ENCODE data around the gene IL17RC.

Gene IL17RC

DNA sequence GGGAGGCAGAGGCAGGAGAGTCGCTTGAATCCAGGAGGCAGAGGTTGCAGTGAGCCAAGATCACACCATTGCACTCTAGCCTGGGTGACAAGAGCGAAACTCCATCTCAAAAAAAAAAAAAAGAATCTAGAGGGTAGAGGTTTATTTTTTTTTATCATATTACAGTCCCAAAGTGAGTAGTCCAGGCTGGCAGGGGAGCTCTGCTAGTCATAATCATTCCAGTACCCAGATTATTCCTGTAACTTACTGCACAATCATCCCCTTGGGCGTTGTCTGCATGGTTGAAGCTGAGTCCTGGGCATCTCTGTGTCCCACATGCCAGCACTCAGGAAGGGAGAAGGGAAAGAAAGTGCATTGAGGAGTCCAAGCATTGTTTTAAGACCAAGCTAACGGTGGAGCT, 25.3 kb downstream of the IL17RC start:
- FAIRE-seq: no peak
- DNase-seq (ENCODE audit: extremely low spot score, insufficient read length, low read depth): no peak

GRCh38 chr3:9942934-9943690, 26.2 kb downstream of the IL17RC start:
- no peak for DNase-seq (ENCODE audit: extremely low spot score, insufficient read length, low read depth)
- FAIRE-seq: no peak

GRCh38 chr3:9944271-9944670, 27.4 kb downstream of the IL17RC start:
- FAIRE-seq (no peak), DNase-seq (ENCODE audit: extremely low spot score, insufficient read length, low read depth) (no peak)

DNA sequence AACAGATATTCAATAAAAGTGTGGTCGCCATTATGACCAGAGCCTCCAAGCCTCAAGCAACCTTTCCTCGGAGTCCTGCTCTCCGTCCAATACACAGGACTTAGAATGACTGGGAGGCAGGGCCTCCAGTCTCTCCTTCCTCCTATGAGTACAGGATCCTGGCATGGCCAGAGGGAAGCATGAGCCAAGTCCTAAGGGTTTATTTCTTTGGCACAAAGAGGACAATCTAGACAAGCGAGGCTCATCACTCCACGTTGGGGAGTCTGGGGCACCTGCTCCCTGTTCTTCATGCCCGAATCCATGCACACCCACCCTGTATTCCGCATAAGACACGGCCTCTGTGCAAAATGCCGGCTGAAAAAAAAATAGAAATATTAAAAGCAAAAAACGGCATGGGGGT, 28.5 kb downstream of the IL17RC start:
- DNase-seq (ENCODE audit: extremely low spot score, insufficient read length, low read depth) (no peak), FAIRE-seq (no peak)

- FAIRE-seq: no peak
- no peak for DNase-seq (ENCODE audit: extremely low spot score, insufficient read length, low read depth)
These were observed 29.5 kb downstream of the IL17RC start for GRCh38 chr3:9946112-9947024.

DNA sequence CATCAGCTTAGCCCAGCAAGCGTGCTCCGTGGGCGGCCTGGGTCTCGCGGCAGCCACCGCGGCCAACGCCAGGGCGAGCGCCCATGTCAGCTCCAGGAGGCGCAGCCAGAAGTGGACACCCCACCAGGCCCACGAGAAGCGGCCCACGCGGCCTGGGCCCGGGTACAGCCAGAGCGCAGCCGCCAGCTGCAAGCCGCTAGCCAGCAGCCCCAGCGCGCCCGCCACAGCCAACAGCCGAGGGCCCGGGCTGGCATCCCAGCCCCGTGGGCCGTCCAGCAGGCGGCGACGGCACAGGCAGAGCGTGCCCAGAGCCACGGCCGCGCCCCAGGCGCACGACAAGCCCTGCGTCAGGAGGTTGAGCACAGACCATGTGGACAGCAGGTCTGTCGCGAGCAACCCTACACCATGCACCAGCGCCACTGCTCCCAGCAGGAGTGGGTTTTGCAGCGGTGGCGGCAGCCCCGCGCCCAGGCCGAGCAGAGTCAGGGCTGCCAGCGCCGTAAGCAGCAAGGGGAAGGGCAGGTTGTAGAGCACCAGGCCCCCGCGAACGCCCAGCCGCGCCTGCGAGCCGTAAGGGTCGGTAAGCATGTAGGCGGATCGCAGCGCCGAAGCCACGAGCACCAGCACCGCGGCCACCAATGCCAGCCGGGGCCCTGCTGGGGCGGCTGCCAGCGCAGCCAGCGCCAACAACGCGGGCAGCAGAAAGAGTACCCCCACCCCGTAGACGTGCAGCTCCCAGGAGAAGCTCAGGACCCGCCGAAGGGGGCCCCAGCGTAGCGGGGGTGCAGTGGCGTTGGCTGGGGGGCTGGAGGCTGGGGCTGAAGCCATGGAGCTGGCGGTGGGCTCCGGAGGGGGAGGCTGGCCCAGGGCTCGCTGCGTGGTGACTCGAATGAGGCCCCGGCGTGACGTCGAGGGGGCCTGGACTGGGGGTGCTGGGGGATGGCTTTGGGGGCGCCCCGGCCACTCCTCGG, 30.4 kb downstream of the IL17RC start:
- FAIRE-seq (no peak), DNase-seq (ENCODE audit: extremely low spot score, insufficient read length, low read depth) (no peak)

GRCh38 chr3:9948586-9948985, 31.7 kb downstream of the IL17RC start:
- FAIRE-seq (no peak), DNase-seq (ENCODE audit: extremely low spot score, insufficient read length, low read depth) (no peak)

DNA sequence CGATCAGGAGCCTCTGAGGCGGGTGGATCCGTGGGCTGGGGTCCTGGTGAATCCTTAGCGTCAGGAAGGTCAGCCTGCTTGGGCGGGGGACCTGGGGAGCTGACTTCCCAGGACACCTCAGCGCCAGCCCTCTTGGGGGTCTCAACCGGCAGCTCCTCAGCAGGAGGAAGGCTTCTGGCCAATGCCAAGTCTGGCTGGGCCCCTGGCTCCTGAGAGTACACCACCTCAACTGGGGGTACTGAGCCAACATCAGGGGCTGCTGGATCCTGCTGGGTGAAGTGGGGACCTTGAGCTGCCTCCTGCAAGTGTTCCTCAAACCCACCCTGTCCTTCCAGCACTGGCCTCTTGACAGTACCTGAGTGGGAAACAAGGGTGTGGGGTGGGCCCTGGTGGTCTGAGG, 32.2 kb downstream of the IL17RC start:
- FAIRE-seq: no peak

DNA sequence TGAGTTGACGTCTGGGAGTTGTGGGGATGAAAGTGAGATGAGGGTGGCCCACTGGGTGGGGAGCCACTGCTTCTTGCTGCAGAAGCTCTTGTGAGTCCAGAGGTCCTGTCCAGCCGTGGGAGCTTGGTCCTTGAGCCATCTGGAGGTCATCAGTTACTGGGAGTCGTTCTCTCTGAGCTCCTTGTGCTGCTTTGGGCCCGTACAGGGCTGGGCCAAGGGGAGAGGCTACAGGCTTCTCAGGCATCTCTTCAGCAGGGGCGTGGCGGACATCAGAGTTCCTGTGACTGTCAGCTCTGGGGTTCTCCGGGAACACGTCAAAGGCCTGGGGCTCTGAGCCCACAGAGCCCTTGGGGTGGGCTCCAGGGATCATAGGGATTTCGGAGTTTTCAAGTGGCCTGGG, 32.7 kb downstream of the IL17RC start:
- no peak for FAIRE-seq
- DNase-seq (ENCODE audit: extremely low spot score, insufficient read length, low read depth): no peak

More for the DNA sequence above, 32.2 kb downstream of the IL17RC start:
- no peak for DNase-seq (ENCODE audit: extremely low spot score, insufficient read length, low read depth)

DNA sequence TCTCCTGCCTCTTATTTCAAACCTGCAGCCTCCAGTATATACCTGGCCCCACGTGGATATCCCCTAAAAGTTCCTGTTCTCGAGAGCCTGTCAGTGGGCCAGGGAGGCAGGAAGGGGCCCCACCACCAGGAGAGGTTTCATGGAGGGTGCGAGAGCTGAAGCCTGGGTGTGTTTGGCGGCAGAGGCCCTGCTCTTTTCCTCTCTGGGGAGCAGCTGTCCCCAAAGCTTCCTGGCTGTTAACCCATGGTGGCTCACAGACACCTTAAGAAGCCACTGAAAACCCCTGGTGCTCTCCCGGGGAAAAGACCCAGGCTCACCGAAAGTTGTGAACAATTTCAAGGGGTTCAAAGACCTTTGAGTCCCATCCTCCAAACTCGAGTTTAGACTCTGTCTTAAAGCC, 34.2 kb downstream of the IL17RC start:
- FAIRE-seq (peak; percentile 59), DNase-seq (ENCODE audit: extremely low spot score, insufficient read length, low read depth) (no peak)

- DNase-seq (ENCODE audit: extremely low spot score, insufficient read length, low read depth) (no peak), FAIRE-seq (no peak)
These were observed 34.7 kb downstream of the IL17RC start for GRCh38 chr3:9951598-9951961.

- peak; percentile 62 for FAIRE-seq
These were observed 35.3 kb downstream of the IL17RC start, which contains the start of gene PRRT3 for GRCh38 chr3:9951962-9952805. Gene PRRT3 (minus strand): TSS chr3:9952408. CDS start chr3:9950115, 2,293 bp downstream.

GRCh38 chr3:9955067-9955502, 38.2 kb downstream of the IL17RC start:
- no peak for DNase-seq (ENCODE audit: extremely low spot score, insufficient read length, low read depth)
- no peak for FAIRE-seq

More at GRCh38 chr3:9951962-9952805, 35.3 kb downstream of the IL17RC start, which contains the start of gene PRRT3:
- DNase-seq (ENCODE audit: extremely low spot score, insufficient read length, low read depth): peak; percentile 65

DNA sequence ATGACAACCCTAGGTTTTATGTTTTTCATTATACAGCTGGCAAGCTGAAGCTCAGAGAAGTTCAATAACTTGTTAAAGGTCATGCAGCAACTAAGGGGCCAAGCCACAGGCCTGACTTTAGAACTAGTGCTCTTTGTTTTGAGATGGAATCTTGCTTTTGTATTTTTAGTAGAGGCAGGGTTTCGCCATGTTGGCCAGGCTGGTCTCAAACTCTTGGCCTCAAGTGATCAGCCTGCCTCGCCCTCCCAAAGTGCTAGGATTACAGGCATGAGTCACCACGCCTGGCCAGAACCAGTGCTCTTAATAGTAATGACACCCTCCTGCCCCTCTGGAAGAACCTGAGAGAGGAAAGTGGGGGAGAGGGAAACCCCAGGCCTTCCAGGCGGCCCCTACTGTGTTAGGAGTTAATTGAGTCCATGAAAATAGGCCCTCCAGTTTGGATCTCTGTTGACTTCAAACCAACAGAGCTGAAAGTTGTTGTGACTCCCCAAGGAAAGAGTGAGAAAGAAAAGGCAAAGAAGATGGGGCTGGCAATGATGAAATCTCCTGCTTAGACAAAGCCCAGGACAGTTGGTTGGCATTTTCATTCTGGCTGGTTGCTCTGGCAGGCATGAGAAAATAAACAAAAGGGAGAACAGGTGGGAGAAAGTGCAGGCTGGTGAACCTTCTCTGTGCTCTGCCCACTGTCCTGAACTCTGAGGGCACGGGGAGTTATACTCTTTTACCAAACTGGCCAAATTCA, 38.9 kb downstream of the IL17RC start:
- no peak for DNase-seq (ENCODE audit: extremely low spot score, insufficient read length, low read depth)
- no peak for FAIRE-seq

GRCh38 chr3:9957214-9957613, 40.3 kb downstream of the IL17RC start:
- no peak for DNase-seq (ENCODE audit: extremely low spot score, insufficient read length, low read depth)
- no peak for FAIRE-seq

- no peak for FAIRE-seq
- DNase-seq (ENCODE audit: extremely low spot score, insufficient read length, low read depth): no peak
These were observed 48.4 kb downstream of the IL17RC start for GRCh38 chr3:9965200-9965875.

- DNase-seq (ENCODE audit: extremely low spot score, insufficient read length, low read depth): no peak
- FAIRE-seq: no peak
These were observed 49.9 kb downstream of the IL17RC start for GRCh38 chr3:9966841-9967240.

DNA sequence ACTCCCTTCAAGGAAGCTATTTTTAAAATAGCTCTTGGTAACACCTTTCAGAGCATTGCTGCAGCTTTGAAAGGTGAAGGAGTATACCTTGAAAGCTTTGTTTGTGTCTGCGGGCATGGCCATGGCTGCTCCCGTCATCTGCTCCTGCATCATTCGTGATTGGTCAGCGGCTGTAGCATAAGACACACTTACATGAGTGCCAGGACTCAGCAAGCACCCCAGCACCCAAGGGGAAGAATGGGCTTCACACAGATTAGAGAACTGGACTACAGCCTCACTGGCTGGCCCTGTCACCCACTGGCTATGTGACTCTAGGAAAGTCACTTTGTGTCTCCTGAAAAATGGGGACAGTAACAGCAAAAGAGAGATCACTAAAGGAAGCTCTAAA, 52.7 kb downstream of the IL17RC start:
- no peak for FAIRE-seq

More for the DNA sequence above, 52.7 kb downstream of the IL17RC start:
- no peak for DNase-seq (ENCODE audit: extremely low spot score, insufficient read length, low read depth)
